ENCODE measurements around the gene AGBL4.

AGBL4 gene

DNA sequence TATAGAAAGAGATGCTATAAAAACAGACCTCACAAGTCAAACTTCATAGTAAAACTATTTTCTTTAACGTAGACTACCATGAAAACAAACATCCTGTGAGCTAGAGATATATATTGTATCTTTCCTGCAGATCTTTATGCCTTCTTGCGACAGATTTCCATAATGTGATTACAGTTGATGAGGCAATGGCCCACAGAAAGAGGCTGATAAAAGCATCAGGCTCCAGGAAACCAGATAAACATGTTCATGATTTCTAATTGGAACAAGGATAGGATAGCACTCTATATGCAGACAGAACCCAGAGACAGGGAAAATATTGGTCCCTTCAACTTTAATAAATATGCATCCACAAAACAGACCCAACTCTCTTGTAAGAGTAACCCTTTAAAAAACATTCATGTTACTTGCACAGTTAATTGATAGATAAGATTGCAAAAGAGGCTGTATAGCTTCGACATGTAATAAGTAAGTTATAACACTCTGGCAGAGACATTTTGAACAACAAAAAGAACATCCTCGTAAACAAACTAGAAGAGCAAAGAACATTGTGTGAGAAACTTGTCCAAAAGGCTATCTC lies 329.4 kb downstream of the AGBL4 start (continued):
- TF ChIP-seq, protein P1, sequence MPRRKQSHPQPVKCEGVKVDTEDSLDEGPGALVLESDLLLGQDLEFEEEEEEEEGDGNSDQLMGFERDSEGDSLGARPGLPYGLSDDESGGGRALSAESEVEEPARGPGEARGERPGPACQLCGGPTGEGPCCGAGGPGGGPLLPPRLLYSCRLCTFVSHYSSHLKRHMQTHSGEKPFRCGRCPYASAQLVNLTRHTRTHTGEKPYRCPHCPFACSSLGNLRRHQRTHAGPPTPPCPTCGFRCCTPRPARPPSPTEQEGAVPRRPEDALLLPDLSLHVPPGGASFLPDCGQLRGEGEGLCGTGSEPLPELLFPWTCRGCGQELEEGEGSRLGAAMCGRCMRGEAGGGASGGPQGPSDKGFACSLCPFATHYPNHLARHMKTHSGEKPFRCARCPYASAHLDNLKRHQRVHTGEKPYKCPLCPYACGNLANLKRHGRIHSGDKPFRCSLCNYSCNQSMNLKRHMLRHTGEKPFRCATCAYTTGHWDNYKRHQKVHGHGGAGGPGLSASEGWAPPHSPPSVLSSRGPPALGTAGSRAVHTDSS (tag by site-specific recombination; IDR thresholded peaks at IDR 0.05) = no peak

DNA sequence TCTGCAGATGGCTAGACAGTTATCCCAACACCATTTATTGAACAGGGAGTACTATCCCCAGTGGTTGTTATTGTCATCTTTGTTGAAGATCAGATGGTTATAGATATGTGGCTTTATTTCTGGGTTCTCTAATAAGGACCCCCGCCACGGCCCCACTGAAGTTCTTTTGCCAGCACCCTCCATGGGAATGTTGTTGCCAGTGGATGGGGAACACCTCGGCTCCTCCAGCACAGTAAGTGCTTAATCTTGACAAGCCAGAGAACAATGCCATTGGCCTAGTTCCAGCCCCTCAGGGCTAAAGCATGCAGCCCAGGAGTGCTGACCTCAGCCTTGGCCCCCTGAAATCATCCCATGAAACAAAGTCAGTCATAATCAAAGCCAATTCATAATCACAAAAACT lies 337.6 kb downstream of the AGBL4 start:
- no peaks in the 10 kb centered on the region for H3K4me1 ChIP-seq (ENCODE audit: control insufficient read depth, insufficient read depth, low read length)
- H3K27ac ChIP-seq (ENCODE audit: extremely low read depth, low read depth, low read length) = no peak overlapping the region
- H3K9me3 ChIP-seq (ENCODE audit: control insufficient read depth, insufficient read depth, low read depth, low read length) = no peaks in the 10 kb centered on the region
- ChIA-PET CTCF (no interaction called here), POLR2A (no interaction called here)
- H3K36me3 ChIP-seq (ENCODE audit: control insufficient read depth in 2 of 2, insufficient read depth in 1 of 2, low read length in 2 of 2) = no peaks in the 10 kb centered on the region
- no peak overlapping the region for H3K4me3 ChIP-seq (ENCODE audit: low read depth, low read length)
- TF ChIP-seq ZNF658 (tag by site-specific recombination; IDR thresholded peaks at IDR 0.05) (no peak), ZNF549 (tag by site-specific recombination; IDR thresholded peaks at IDR 0.05) (no peak), ZNF837 (tag by site-specific recombination; IDR thresholded peaks at IDR 0.05) (no peak), ZNF544 (tag by site-specific recombination; IDR thresholded peaks at IDR 0.05) (no peak), ZNF626 (tag by site-specific recombination; IDR thresholded peaks at IDR 0.05) (no peak), ZNF555 (tag by site-specific recombination; conservative IDR thresholded peaks at IDR 0.05) (no peak), SCRT1 (tag by site-specific recombination; IDR thresholded peaks at IDR 0.05; ENCODE audit: borderline replicate concordance) (no peak), ZNF473 (tag by site-specific recombination; IDR thresholded peaks at IDR 0.05) (no peak), PRDM1 (tag by site-specific recombination; IDR thresholded peaks at IDR 0.05) (no peak), ZSCAN16 (tag by site-specific recombination; IDR thresholded peaks at IDR 0.05) (no peak)

DNA sequence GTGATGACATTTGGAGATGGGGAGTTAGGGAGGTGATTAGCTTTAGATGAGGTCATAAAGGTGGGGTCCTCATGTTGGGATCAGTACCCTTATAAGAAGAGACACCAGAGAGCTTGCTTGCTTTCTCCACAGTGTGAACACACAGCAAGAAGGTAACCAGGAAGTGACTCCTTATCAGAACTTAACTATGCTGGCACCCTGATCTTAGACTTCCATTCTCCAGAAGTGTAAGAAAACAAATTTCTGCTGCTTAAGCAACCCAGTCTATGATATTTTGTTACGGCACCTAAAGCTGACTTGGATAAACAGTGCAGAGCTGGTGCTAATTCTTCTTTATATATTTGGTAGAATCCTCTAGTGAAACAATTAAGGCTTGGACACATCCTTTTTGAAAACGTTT lies 346.0 kb downstream of the AGBL4 start:
- Histone ChIP-seq H3K36me3 (ENCODE audit: control insufficient read depth in 2 of 2, insufficient read depth in 1 of 2, low read length in 2 of 2) (no peaks in the 10 kb centered on the region), H3K4me1 (ENCODE audit: control insufficient read depth, insufficient read depth, low read length) (no peaks in the 10 kb centered on the region), H3K27ac (ENCODE audit: extremely low read depth, low read depth, low read length) (no peak overlapping the region), H3K9me3 (ENCODE audit: control insufficient read depth, insufficient read depth, low read depth, low read length) (no peaks in the 10 kb centered on the region), H3K4me3 (ENCODE audit: low read depth, low read length) (no peak overlapping the region)
- POLR2A ChIA-PET = no interaction called here
- TF ChIP-seq, protein P2, sequence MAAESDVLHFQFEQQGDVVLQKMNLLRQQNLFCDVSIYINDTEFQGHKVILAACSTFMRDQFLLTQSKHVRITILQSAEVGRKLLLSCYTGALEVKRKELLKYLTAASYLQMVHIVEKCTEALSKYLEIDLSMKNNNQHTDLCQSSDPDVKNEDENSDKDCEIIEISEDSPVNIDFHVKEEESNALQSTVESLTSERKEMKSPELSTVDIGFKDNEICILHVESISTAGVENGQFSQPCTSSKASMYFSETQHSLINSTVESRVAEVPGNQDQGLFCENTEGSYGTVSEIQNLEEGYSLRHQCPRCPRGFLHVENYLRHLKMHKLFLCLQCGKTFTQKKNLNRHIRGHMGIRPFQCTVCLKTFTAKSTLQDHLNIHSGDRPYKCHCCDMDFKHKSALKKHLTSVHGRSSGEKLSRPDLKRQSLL (tag by site-specific recombination; IDR thresholded peaks at IDR 0.05) = no peak
- TF ChIP-seq ZNF664 (tag by site-specific recombination; IDR thresholded peaks at IDR 0.05) (no peak), ZFP41 (tag by site-specific recombination; IDR thresholded peaks at IDR 0.05; ENCODE audit: borderline replicate concordance) (no peak), GLIS1 (tag by site-specific recombination; IDR thresholded peaks at IDR 0.05) (no peak), ZNF132 (tag by site-specific recombination; IDR thresholded peaks at IDR 0.05; ENCODE audit: borderline replicate concordance) (no peak), ZBTB17 (tag by site-specific recombination; IDR thresholded peaks at IDR 0.05) (no peak), ZXDB (tag by site-specific recombination; IDR thresholded peaks at IDR 0.05) (no peak), ZNF175 (tag by site-specific recombination; IDR thresholded peaks at IDR 0.05) (no peak), ZNF548 (tag by site-specific recombination; IDR thresholded peaks at IDR 0.05) (no peak), BCL11A (tag by site-specific recombination; IDR thresholded peaks at IDR 0.05; ENCODE audit: low read depth) (no peak), ZNF335 (tag by site-specific recombination; conservative IDR thresholded peaks at IDR 0.05) (no peak), ZNF23 (tag by site-specific recombination; IDR thresholded peaks at IDR 0.05; ENCODE audit: borderline replicate concordance) (no peak), ZNF416 (tag by site-specific recombination; IDR thresholded peaks at IDR 0.05) (no peak)
- TF ChIP-seq, protein P3, sequence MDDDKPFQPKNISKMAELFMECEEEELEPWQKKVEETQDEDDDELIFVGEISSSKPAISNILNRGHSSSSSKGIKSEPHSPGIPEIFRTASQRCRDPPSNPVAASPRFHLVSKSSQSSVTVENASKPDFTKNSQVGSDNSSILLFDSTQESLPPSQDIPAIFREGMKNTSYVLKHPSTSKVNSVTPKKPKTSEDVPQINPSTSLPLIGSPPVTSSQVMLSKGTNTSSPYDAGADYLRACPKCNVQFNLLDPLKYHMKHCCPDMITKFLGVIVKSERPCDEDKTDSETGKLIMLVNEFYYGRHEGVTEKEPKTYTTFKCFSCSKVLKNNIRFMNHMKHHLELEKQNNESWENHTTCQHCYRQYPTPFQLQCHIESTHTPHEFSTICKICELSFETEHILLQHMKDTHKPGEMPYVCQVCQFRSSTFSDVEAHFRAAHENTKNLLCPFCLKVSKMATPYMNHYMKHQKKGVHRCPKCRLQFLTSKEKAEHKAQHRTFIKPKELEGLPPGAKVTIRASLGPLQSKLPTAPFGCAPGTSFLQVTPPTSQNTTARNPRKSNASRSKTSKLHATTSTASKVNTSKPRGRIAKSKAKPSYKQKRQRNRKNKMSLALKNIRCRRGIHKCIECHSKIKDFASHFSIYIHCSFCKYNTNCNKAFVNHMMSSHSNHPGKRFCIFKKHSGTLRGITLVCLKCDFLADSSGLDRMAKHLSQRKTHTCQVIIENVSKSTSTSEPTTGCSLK (tag by site-specific recombination; IDR thresholded peaks at IDR 0.05) = no peak
- TF ChIP-seq, protein P4, sequence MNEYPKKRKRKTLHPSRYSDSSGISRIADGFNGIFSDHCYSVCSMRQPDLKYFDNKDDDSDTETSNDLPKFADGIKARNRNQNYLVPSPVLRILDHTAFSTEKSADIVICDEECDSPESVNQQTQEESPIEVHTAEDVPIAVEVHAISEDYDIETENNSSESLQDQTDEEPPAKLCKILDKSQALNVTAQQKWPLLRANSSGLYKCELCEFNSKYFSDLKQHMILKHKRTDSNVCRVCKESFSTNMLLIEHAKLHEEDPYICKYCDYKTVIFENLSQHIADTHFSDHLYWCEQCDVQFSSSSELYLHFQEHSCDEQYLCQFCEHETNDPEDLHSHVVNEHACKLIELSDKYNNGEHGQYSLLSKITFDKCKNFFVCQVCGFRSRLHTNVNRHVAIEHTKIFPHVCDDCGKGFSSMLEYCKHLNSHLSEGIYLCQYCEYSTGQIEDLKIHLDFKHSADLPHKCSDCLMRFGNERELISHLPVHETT (tag by site-specific recombination; IDR thresholded peaks at IDR 0.05) = no peak
- CTCF ChIA-PET = no interaction called here

Data from HEK293 (cell line).